Nephron progenitor cell (in vitro differentiated cells): Measurements from ENCODE around the gene RIC8A.
"Not testable (repeated sequence)": the region's sequence is repeated elsewhere in the genome, so short reads cannot be mapped to it uniquely, and the experiment has no call there.

Experiments
- DNase-seq: peaks from one replicate; pipeline ENCODE4 v3.0.0; 2021
- H3K27ac Mint-ChIP-seq: 2 replicates; pipeline ENCODE4 v1.8.0; 2021; ENCODE audit warnings: mild to moderate bottlenecking, moderate library complexity, mixed read lengths
- H3K27me3 Mint-ChIP-seq: 2 replicates; pipeline ENCODE4 v1.8.0; 2021; ENCODE audit warnings: mild to moderate bottlenecking, low read depth, mixed read lengths; ENCODE audit not compliant: poor library complexity
- H3K36me3 Mint-ChIP-seq: 2 replicates; pipeline ENCODE4 v1.8.0; 2021; ENCODE audit warnings: low read depth, mixed read lengths
- H3K4me1 Mint-ChIP-seq: 2 replicates; pipeline ENCODE4 v1.8.0; 2021; ENCODE audit warnings: mixed read lengths
- H3K4me3 Mint-ChIP-seq: 2 replicates; pipeline ENCODE4 v1.8.0; 2021; ENCODE audit warnings: mild to moderate bottlenecking, moderate library complexity, mixed read lengths
- H3K9me3 Mint-ChIP-seq: 2 replicates; pipeline ENCODE4 v1.8.0; 2021; ENCODE audit warnings: mild to moderate bottlenecking, moderate library complexity, mixed read lengths
- TF ChIP-seq, protein P1 (sequence below): fragments of 200-600 bp; sonication (generic); IDR thresholded peaks from 2 replicates; pipeline ENCODE4 v1.5.0; 2021; ENCODE audit warnings: antibody characterized with exemption

The RIC8A gene

DNA sequence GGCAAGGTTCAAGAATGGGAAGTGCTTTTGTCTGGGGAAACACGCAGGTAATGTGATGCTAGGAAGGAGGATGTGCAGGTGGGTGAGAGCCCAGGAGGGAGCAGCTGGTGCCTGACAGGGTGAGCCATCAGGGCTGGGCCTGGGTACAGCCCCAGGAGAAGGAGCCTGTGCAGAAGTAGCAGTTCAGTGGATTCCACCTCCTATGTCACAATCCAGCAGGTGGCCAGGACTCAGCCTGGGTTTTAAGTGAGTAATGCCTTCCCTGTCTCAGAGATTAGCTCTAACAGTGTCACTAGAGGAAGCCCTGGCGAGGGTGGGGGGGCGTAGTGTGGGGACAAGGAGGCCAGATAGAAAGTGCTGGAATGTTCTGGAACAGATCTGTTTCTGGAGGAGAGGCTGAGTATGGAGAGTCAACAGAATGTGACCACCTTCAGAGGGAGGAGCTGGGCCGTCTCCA is 8.1 kb downstream of the RIC8A start:
- TF ChIP-seq, protein P1, sequence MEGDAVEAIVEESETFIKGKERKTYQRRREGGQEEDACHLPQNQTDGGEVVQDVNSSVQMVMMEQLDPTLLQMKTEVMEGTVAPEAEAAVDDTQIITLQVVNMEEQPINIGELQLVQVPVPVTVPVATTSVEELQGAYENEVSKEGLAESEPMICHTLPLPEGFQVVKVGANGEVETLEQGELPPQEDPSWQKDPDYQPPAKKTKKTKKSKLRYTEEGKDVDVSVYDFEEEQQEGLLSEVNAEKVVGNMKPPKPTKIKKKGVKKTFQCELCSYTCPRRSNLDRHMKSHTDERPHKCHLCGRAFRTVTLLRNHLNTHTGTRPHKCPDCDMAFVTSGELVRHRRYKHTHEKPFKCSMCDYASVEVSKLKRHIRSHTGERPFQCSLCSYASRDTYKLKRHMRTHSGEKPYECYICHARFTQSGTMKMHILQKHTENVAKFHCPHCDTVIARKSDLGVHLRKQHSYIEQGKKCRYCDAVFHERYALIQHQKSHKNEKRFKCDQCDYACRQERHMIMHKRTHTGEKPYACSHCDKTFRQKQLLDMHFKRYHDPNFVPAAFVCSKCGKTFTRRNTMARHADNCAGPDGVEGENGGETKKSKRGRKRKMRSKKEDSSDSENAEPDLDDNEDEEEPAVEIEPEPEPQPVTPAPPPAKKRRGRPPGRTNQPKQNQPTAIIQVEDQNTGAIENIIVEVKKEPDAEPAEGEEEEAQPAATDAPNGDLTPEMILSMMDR, result no peak
- H3K27ac Mint-ChIP-seq, result peak overlapping the region; percentile 96
- no peaks in the 10 kb centered on the region for H3K9me3 Mint-ChIP-seq
- H3K27me3 Mint-ChIP-seq, result no peaks in the 10 kb centered on the region
- H3K4me3 Mint-ChIP-seq, result no peak overlapping the region
- DNase-seq, result no peak
- peaks cover under 1% of the 10 kb centered on the region for H3K4me1 Mint-ChIP-seq
- peaks cover 29% of the 10 kb centered on the region for H3K36me3 Mint-ChIP-seq

DNA sequence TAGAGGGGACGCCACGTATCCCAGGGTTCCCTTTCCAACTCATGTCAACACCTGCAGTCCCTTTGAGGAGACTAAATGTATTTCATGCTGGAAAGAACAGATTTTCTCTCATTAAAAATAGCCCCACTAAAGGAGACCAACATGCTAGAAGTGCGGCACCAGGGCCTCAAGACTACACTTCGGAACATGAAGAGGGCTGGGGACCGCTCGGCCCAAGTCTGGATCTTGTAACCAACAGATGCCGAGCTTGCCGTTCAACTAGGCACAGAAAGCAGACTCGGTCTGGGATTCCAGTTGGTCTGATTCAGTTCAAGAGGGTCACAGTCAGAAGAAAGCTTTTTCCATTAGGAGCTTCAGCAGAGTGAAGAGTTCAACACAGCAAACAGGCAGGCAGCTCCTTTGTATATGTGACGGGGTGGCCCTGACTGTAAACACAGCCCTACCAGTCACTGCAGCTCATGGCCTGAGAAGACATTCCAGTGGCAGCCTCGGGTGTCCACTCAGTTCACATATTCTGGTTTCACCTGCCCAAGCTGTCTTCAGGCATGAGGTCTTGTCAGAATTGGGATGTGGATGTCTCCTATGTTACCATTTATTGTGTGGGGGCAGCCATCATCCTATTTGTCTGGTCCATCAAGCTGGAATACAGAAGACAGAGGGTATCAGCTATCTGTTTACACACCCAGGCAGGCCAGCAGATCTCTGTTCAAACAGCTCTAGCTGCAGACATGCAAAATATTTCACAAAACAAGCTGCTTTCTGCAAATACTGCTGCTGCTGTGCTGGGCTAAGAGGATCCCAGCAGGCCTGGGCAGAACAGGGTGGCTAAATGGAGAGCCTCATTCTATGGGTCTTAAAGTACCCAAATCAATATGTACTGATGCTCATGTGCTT is 8.8 kb downstream of the RIC8A start:
- peak overlapping the region; percentile 96 for H3K27ac Mint-ChIP-seq
- no peaks in the 10 kb centered on the region for H3K27me3 Mint-ChIP-seq
- H3K4me3 Mint-ChIP-seq, result no peak overlapping the region
- H3K4me1 Mint-ChIP-seq, result no peaks in the 10 kb centered on the region
- no peaks in the 10 kb centered on the region for H3K9me3 Mint-ChIP-seq
- H3K36me3 Mint-ChIP-seq, result peaks cover 26% of the 10 kb centered on the region
- no peak for DNase-seq
- TF ChIP-seq, protein P1, result no peak

DNA sequence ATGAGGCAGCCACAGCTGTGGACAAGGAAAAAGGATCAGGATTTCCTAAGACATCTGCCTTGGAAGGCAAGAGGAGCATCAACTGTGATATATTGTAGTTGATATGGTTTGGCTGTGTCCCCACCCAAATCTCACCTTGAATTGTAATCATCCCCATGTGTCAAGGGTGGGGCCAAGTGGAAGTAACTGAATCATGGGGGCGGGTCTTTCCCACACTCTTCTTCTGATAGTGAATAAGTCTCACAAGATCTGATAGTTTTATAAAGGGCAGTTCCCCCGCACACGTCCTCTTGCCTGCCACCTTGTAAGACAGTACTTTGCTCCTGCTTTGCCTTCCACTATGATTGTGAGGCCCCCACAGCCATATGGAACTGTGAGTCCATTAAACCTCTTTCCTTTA is 10.2 kb downstream of the RIC8A start:
- Mint-ChIP-seq H3K27ac (peak overlapping the region; percentile 82), H3K9me3 (no peaks in the 10 kb centered on the region), H3K4me1 (no peaks in the 10 kb centered on the region), H3K36me3 (peaks cover 20% of the 10 kb centered on the region), H3K4me3 (no peak overlapping the region), H3K27me3 (no peaks in the 10 kb centered on the region)
- TF ChIP-seq, protein P1, result no peak
- no peak for DNase-seq

DNA sequence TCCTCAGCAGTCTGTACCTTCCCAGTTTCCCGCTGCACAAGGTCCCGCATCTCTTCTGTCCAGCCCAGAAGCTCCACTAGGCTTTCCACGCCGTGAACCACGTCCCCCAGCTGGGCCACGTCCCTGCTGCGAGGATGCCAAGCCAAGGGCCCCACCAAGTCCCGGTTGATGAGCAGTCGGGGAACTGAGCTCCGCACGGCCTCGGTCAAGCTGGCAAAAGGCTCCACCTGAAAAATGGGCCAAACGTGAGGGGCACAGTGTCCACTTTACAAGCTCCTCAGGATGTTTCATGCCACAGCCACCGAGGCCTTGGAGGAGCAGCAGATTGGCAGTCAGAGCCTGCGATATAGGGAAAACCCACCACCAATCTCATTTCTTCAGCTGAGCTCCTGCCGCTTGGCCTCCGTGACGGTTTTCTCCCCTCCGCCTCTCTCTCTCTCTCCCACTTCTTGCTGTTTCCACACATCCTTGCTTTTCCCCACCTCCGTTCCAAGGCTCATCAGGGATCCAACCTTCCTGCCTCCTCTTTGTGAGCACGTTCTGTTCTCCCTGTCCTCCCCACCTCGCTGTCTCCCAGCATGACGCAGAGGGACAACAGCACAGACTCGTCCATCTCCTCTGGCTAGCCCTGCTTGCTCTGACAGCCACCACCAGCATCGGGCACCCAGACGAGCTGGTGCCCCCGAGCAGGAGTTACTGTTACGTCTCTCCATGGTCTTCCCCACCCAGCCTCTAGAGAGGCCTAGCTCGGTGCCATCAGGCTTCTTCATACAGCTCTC is 11.5 kb downstream of the RIC8A start:
- TF ChIP-seq, protein P1, result no peak
- no peak overlapping the region for H3K4me3 Mint-ChIP-seq
- no peaks in the 10 kb centered on the region for H3K27me3 Mint-ChIP-seq
- peaks cover 21% of the 10 kb centered on the region for H3K36me3 Mint-ChIP-seq
- H3K9me3 Mint-ChIP-seq, result no peaks in the 10 kb centered on the region
- no peak for DNase-seq
- H3K4me1 Mint-ChIP-seq, result no peaks in the 10 kb centered on the region
- peak overlapping the region; percentile 86 for H3K27ac Mint-ChIP-seq

DNA sequence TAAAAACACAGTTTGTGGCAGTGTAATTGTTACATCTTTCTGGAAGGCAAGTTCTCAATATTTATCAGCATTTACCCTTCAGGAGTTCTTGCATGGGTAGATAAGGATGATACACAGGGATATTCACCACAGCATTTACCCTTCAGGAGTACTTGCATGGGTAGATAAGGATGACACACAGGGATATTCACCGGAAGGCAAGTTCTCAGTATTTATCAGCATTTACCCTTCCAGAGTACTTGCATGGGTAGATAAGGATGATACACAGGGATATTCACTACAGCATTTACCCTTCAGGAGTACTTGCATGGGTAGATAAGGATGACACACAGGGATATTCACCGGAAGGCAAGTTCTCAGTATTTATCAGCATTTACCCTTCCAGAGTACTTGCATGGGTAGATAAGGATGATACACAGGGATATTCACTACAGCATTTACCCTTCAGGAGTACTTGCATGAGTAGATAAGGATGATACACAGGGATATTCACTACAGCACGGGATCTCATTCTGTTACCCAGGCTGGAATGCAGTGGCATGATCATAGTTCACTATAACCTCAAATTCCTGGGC is 13.2 kb downstream of the RIC8A start:
- DNase-seq, H3K4me3 Mint-ChIP-seq, H3K9me3 Mint-ChIP-seq, H3K27ac Mint-ChIP-seq, H3K27me3 Mint-ChIP-seq, H3K4me1 Mint-ChIP-seq: not testable (repeated sequence)
- H3K36me3 Mint-ChIP-seq, result peaks cover 25% of the 10 kb centered on the region

DNA sequence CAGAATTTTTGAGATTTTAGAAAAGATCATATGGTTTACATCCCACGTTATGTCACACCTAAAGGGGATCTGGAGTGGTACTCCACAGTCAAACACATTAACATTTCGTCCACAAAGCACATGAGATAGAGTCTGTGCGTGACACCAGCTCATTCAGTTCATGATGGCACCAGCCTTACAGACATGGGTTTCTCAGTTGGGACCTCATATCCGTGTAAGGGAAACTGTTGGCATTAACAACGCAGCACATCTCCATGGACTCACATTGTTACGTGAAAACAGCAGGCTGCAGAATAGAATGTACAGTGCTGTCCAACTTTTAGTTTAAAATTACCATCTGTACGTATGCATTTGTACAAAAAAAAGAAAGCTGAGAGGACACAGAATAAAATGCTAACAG is 14.0 kb downstream of the RIC8A start:
- no peak overlapping the region for H3K27ac Mint-ChIP-seq
- no peaks in the 10 kb centered on the region for H3K27me3 Mint-ChIP-seq
- H3K9me3 Mint-ChIP-seq, result no peaks in the 10 kb centered on the region
- no peaks in the 10 kb centered on the region for H3K4me1 Mint-ChIP-seq
- peaks cover 30% of the 10 kb centered on the region for H3K36me3 Mint-ChIP-seq
- TF ChIP-seq, protein P1, result no peak
- no peak for DNase-seq
- H3K4me3 Mint-ChIP-seq, result no peak overlapping the region
